Activated B cell treated with CpG ODN at 0.5 μM for 24 hours (primary cell): ENCODE measurements around the gene MTTP. TPM values are rescaled to one million over a fixed set of nuclear protein-coding genes. Genes with fewer than 3 reads are reported as not detected.

ENCODE experiments used
- ATAC-seq: fragments of 200-7000 bp; cut with Tn5 transposase; one replicate; pipeline ENCODE4 v1.10.0; 2021; ENCODE audit warnings: low read depth, mild to moderate bottlenecking, moderate library complexity
- CTCF ChIA-PET: fragments of 350-600 bp; sonication (Branson Sonifier 250); formaldehyde crosslinking; loops from one replicate; lab custom pipeline; 2021; ENCODE audit warnings: antibody characterized with exemption; lab: Charles Lee
- POLR2A ChIA-PET: fragments of 350-600 bp; sonication (Branson Sonifier 250); formaldehyde crosslinking; loops from one replicate; lab custom pipeline; 2021; ENCODE audit warnings: antibody characterized with exemption; lab: Charles Lee
- DNase-seq: peaks from one replicate; pipeline ENCODE4 v3.0.0; 2022
- H3K27ac Mint-ChIP-seq: one replicate; pipeline ENCODE4 v1.8.0; 2020; ENCODE audit warnings: mixed read lengths
- H3K27me3 Mint-ChIP-seq: one replicate; pipeline ENCODE4 v1.8.0; 2021; ENCODE audit warnings: mixed read lengths
- H3K36me3 Mint-ChIP-seq: one replicate; pipeline ENCODE4 v1.8.0; 2021; ENCODE audit warnings: low read depth, mixed read lengths
- H3K4me1 Mint-ChIP-seq: one replicate; pipeline ENCODE4 v1.8.0; 2021; ENCODE audit warnings: mixed read lengths
- H3K4me3 Mint-ChIP-seq: one replicate; pipeline ENCODE4 v1.8.0; 2020; ENCODE audit warnings: mild to moderate bottlenecking, mixed read lengths
- H3K9me3 Mint-ChIP-seq: one replicate; pipeline ENCODE4 v1.8.0; 2020; ENCODE audit warnings: mixed read lengths
- CTCF ChIP-seq: fragments of 200-600 bp; IDR thresholded peaks from one replicate; pipeline ENCODE4 v1.8.0; 2022; ENCODE audit warnings: antibody characterized with exemption, mild to moderate bottlenecking
- intact Hi-C: fragments of 100-400 bp; cut with micrococcal nuclease; formaldehyde crosslinking; loops from one replicate; pipeline ENCODE4 v1.15.1; 2024
- total RNA-seq: library from RNA; stranded (reverse); gene quantifications from 2 replicates; pipeline ENCODE4 v1.2.3, GENCODE V29; 2022

The MTTP gene
- total RNA-seq, 1 donor from 2014 or later, result 0.27 TPM

GRCh38 chr4:99536848-99537247 is 37.8 kb upstream of the MTTP start:
- ChIA-PET CTCF (interaction anchor here (1.0 kb wide), 1 partner anchor 272 kb away, joined by 3 read pairs; no protein-coding TSS in a partner anchor), POLR2A (no interaction called here)

GRCh38 chr4:99537674-99538073 is 37.0 kb upstream of the MTTP start:
- CTCF ChIA-PET, result interaction anchor here (0.5 to 1.0 kb wide), 2 partner anchors 99 to 271 kb away, joined by 3 read pairs; no protein-coding TSS in a partner anchor
- Mint-ChIP-seq H3K9me3 (no peaks in the 10 kb centered on the region), H3K4me1 (no peaks in the 10 kb centered on the region)

More at GRCh38 chr4:99536848-99537247, 37.8 kb upstream of the MTTP start:
- H3K4me3 Mint-ChIP-seq, result no peak overlapping the region
- intact Hi-C loops, result no loop called here
- TF ChIP-seq CTCF, result no peak
- DNase-seq (no peak), ATAC-seq (no peak)
- H3K27ac Mint-ChIP-seq, result no peak overlapping the region
- H3K27me3 Mint-ChIP-seq, result peaks cover 23% of the 10 kb centered on the region
- H3K4me1 Mint-ChIP-seq, result no peaks in the 10 kb centered on the region
- no peaks in the 10 kb centered on the region for H3K9me3 Mint-ChIP-seq
- H3K36me3 Mint-ChIP-seq, result no peaks in the 10 kb centered on the region

GRCh38 chr4:99540277-99540939 is 34.2 kb upstream of the MTTP start:
- CTCF ChIA-PET, result no interaction called here
- no peak for DNase-seq
- no peak overlapping the region for H3K27ac Mint-ChIP-seq
- H3K4me1 Mint-ChIP-seq, result no peaks in the 10 kb centered on the region
- POLR2A ChIA-PET, result no interaction called here
- H3K4me3 Mint-ChIP-seq, result no peak overlapping the region
- H3K36me3 Mint-ChIP-seq, result no peaks in the 10 kb centered on the region
- H3K9me3 Mint-ChIP-seq, result no peaks in the 10 kb centered on the region
- H3K27me3 Mint-ChIP-seq, result peaks cover 16% of the 10 kb centered on the region
- TF ChIP-seq CTCF, result no peak
- intact Hi-C loops, result no loop called here
- ATAC-seq, result no peak

More at GRCh38 chr4:99537674-99538073, 37.0 kb upstream of the MTTP start:
- peaks cover 23% of the 10 kb centered on the region for H3K27me3 Mint-ChIP-seq
- H3K36me3 Mint-ChIP-seq, result no peaks in the 10 kb centered on the region
- no peak overlapping the region for H3K4me3 Mint-ChIP-seq
- intact Hi-C loops, result no loop called here
- no peak overlapping the region for H3K27ac Mint-ChIP-seq
- POLR2A ChIA-PET, result interaction anchor here (0.6 kb wide), 1 partner anchor 451 kb away, joined by 6 read pairs; no protein-coding TSS in a partner anchor
- no peak for TF ChIP-seq CTCF
- DNase-seq (no peak), ATAC-seq (no peak)

GRCh38 chr4:99552872-99553271 is 21.8 kb upstream of the MTTP start:
- DNase-seq (no peak), ATAC-seq (no peak)
- no peak for TF ChIP-seq CTCF
- no peak overlapping the region for H3K27ac Mint-ChIP-seq
- H3K27me3 Mint-ChIP-seq, result no peaks in the 10 kb centered on the region
- H3K4me3 Mint-ChIP-seq, result no peak overlapping the region
- H3K36me3 Mint-ChIP-seq, result peaks cover 21% of the 10 kb centered on the region
- no peaks in the 10 kb centered on the region for H3K9me3 Mint-ChIP-seq
- ChIA-PET POLR2A (interaction anchor here (0.7 kb wide), 1 partner anchor 33 kb away, joined by 3 read pairs; no protein-coding TSS in a partner anchor), CTCF (no interaction called here)
- intact Hi-C loops, result no loop called here
- no peaks in the 10 kb centered on the region for H3K4me1 Mint-ChIP-seq
